Measurements from ENCODE around the gene ADD1.

The ADD1 gene

GRCh38 chr4:2923668-2924173 is 80.1 kb downstream of the ADD1 start:
- DNase-seq = no peak
- in situ Hi-C loops (cut with HindIII; ENCODE audit: low pct_ligation_motif_present, low pct_unique_long_range_greater_than_20kb, low sequenced_read_pairs) = no loop called here

GRCh38 chr4:2924286-2924685 is 80.6 kb downstream of the ADD1 start:
- in situ Hi-C loops (cut with HindIII; ENCODE audit: low pct_ligation_motif_present, low pct_unique_long_range_greater_than_20kb, low sequenced_read_pairs) = no loop called here
- DNase-seq = no peak

GRCh38 chr4:2924765-2925301 is 81.2 kb downstream of the ADD1 start:
- in situ Hi-C loops (cut with HindIII; ENCODE audit: low pct_ligation_motif_present, low pct_unique_long_range_greater_than_20kb, low sequenced_read_pairs) = no loop called here
- DNase-seq = no peak

GRCh38 chr4:2925496-2925895 is 81.9 kb downstream of the ADD1 start:
- in situ Hi-C loops (cut with HindIII; ENCODE audit: low pct_ligation_motif_present, low pct_unique_long_range_greater_than_20kb, low sequenced_read_pairs) = no loop called here

GRCh38 chr4:2925931-2926860 is 82.6 kb downstream of the ADD1 start:
- no peak for DNase-seq
- in situ Hi-C loops (cut with HindIII; ENCODE audit: low pct_ligation_motif_present, low pct_unique_long_range_greater_than_20kb, low sequenced_read_pairs) = no loop called here

More at GRCh38 chr4:2925496-2925895, 81.9 kb downstream of the ADD1 start:
- DNase-seq = no peak

- in situ Hi-C loops (cut with HindIII; ENCODE audit: low pct_ligation_motif_present, low pct_unique_long_range_greater_than_20kb, low sequenced_read_pairs) = no loop called here
- DNase-seq = no peak
Observed at GRCh38 chr4:2927016-2927695, 83.5 kb downstream of the ADD1 start.

GRCh38 chr4:2927696-2928075 is 84.0 kb downstream of the ADD1 start:
- no peak for DNase-seq
- in situ Hi-C loops (cut with HindIII; ENCODE audit: low pct_ligation_motif_present, low pct_unique_long_range_greater_than_20kb, low sequenced_read_pairs) = no loop called here

GRCh38 chr4:2928242-2929176 is 84.9 kb downstream of the ADD1 start:
- DNase-seq = no peak
- in situ Hi-C loops (cut with HindIII; ENCODE audit: low pct_ligation_motif_present, low pct_unique_long_range_greater_than_20kb, low sequenced_read_pairs) = no loop called here

GRCh38 chr4:2929469-2929868 is 85.8 kb downstream of the ADD1 start:
- in situ Hi-C loops (cut with HindIII; ENCODE audit: low pct_ligation_motif_present, low pct_unique_long_range_greater_than_20kb, low sequenced_read_pairs) = no loop called here
- no peak for DNase-seq

GRCh38 chr4:2930135-2930757 is 86.6 kb downstream of the ADD1 start:
- DNase-seq = no peak
- in situ Hi-C loops (cut with HindIII; ENCODE audit: low pct_ligation_motif_present, low pct_unique_long_range_greater_than_20kb, low sequenced_read_pairs) = no loop called here

- in situ Hi-C loops (cut with HindIII; ENCODE audit: low pct_ligation_motif_present, low pct_unique_long_range_greater_than_20kb, low sequenced_read_pairs) = no loop called here
- no peak for DNase-seq
Observed at GRCh38 chr4:2930758-2931511, 87.3 kb downstream of the ADD1 start.

GRCh38 chr4:2931512-2932301 is 88.1 kb downstream of the ADD1 start:
- in situ Hi-C loops (cut with HindIII; ENCODE audit: low pct_ligation_motif_present, low pct_unique_long_range_greater_than_20kb, low sequenced_read_pairs) = no loop called here
- no peak for DNase-seq

GRCh38 chr4:2932321-2932950 is 88.8 kb downstream of the ADD1 start:
- in situ Hi-C loops (cut with HindIII; ENCODE audit: low pct_ligation_motif_present, low pct_unique_long_range_greater_than_20kb, low sequenced_read_pairs) = no loop called here
- DNase-seq = no peak

GRCh38 chr4:2932951-2933565 is 89.4 kb downstream of the ADD1 start:
- DNase-seq = no peak
- in situ Hi-C loops (cut with HindIII; ENCODE audit: low pct_ligation_motif_present, low pct_unique_long_range_greater_than_20kb, low sequenced_read_pairs) = no loop called here

GRCh38 chr4:2933566-2934076 is 90.0 kb downstream of the ADD1 start:
- in situ Hi-C loops (cut with HindIII; ENCODE audit: low pct_ligation_motif_present, low pct_unique_long_range_greater_than_20kb, low sequenced_read_pairs) = no loop called here
- no peak for DNase-seq

All from ACHN (cell line).